Right lobe of liver (tissue), 6 donors: ENCODE measurements around the gene FBXL14. TPM values are rescaled to one million over a fixed set of nuclear protein-coding genes. Genes with fewer than 3 reads are reported as not detected.

Source experiments
- ATAC-seq, 4 donors: fragments of 200-7000 bp; cut with Tn5 transposase; one replicate each; pipeline ENCODE4 v1.9.1; 2020; ENCODE audit warnings: mild to moderate bottlenecking in 4 of 4, moderate library complexity in 4 of 4
- DNase-seq, 3 donors: peaks; one replicate each; pipeline ENCODE4 v3.0.0-alpha.2; 2020
- H3K27ac ChIP-seq, 3 donors: fragments of 200-600 bp; one replicate each; pipeline ENCODE4 v1.8.0; 2022
- H3K27me3 ChIP-seq, 2 donors: fragments of 200-600 bp; one replicate each; pipeline ENCODE4 v1.8.0; 2022
- H3K36me3 ChIP-seq, 4 donors: fragments of 200-600 bp; sonication (generic) in 1 of 4; one replicate each; pipeline versions ENCODE4 v1.5.1 to v1.8.0; 2017 to 2022; ENCODE audit warnings: control low read depth in 1 of 4
- H3K4me1 ChIP-seq, 4 donors: fragments of 200-600 bp; sonication (generic) in 1 of 4; one replicate each; pipeline versions ENCODE4 v1.5.1 to v1.8.0; 2017 to 2022; ENCODE audit warnings: control low read depth in 1 of 4
- H3K4me3 ChIP-seq, 3 donors: fragments of 200-600 bp; one replicate each; pipeline ENCODE4 v1.8.0; 2022
- H3K9me3 ChIP-seq, 4 donors: fragments of 200-600 bp; sonication (generic) in 1 of 4; one replicate each; pipeline versions ENCODE4 v1.5.1 to v1.8.0; 2017 to 2022; ENCODE audit warnings: control low read depth in 1 of 4
- CTCF ChIP-seq, 4 donors: fragments of 200-600 bp in 3 of 4; fragments of 450-650 bp in 1 of 4; IDR thresholded peaks; one replicate each; pipeline versions ENCODE4 v1.5.1 to v1.8.0; 2016 to 2022; ENCODE audit warnings: antibody characterized with exemption in 4 of 4, mild to moderate bottlenecking in 2 of 4
- POLR2A ChIP-seq: fragments of 450-650 bp; IDR thresholded peaks from one replicate; pipeline ENCODE4 v1.6.1; 2017; ENCODE audit warnings: antibody characterized with exemption, mild to moderate bottlenecking
- WGBS: methylation state at CpG from one replicate; pipeline ENCODE4 v1.1.6; 2018; ENCODE audit warnings: low coverage, low lambda C conversion rate; ENCODE audit not compliant: insufficient coverage; ENCODE audit errors: missing lambda C conversion rate; 5-methylcytosine and 5-hydroxymethylcytosine counted together
- intact Hi-C, 2 donors: fragments of 100-400 bp; cut with DNase I; formaldehyde crosslinking; loops; one replicate each; pipeline versions ENCODE4 v1.11.2 to v1.14.1; 2022
- total RNA-seq, 6 experiments: library from RNA; depleted of rRNA in 2 of 6; stranded (reverse); fragments of >200 nt in 2 of 6; fragmentation: NEBNext Ultra II Directional in 3 of 6; extraction: Animal tissue kit (Norgen Biotek cat#: 25700) in 3 of 6; gene quantifications; one replicate each; pipeline versions ENCODE4 v1.1.0 to v1.2.4, GENCODE V29; 2016 to 2023
- donor health status: DM: no; HTN: yes; CAD: no.
- donor health status: DM: no; HTN: no; CAD: no.
- donor health status: DM: no; HTN: no; CAD: no.
- donor health status: DM: no; HTN: yes; CAD: no.
- donor health status: DM: no; HTN: yes; CAD: no.

The FBXL14 gene
- total RNA-seq, 6 experiments from 2014 or later = 4.7 to 6.8 (median 5.4) TPM

GRCh38 chr12:1595690-1596347 is 1.4 kb upstream of the FBXL14 start:
- TF ChIP-seq POLR2A = no peak
- no peak for TF ChIP-seq CTCF (IDR thresholded peaks at IDR 0.05)
- H3K36me3 ChIP-seq = no peaks in the 10 kb centered on the region
- DNase-seq = no peak
- ATAC-seq = no peak
- H3K27ac ChIP-seq = peak overlapping the region; percentile 82 to 95 (median 90)
- no peaks in the 10 kb centered on the region for H3K27me3 ChIP-seq
- WGBS = 80% methylated on average over 9 of the region's 9 CpGs
- no peak overlapping the region for H3K4me3 ChIP-seq
- H3K4me1 ChIP-seq = peaks cover 0 to 24% (median 9%) of the 10 kb centered on the region in 4 donors
- H3K9me3 ChIP-seq = no peaks in the 10 kb centered on the region
- intact Hi-C loops = no loop called here

GRCh38 chr12:1595026-1595561 is 713 bp upstream of the FBXL14 start:
- DNase-seq = no peak

DNA sequence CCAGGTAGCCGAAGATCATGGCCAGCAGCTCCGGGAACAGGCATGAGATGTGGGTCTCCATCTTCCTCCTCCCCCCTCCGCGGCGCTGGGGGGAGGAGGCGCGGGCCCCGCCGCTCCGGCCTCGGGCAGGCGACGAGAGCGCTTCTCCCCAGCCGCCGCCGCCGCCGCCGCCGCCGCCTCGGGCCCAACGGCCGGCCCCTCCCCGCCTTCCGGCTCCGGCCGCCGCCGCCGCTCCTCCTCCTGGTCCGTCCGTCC is 448 bp downstream of the FBXL14 start:
- H3K4me1 ChIP-seq = peaks cover 0 to 35% (median 9%) of the 10 kb centered on the region in 4 donors
- no peaks in the 10 kb centered on the region for H3K9me3 ChIP-seq
- peak; percentile 59 to 78 (median 68) for ATAC-seq
- no peaks in the 10 kb centered on the region for H3K36me3 ChIP-seq
- 7% methylated on average over 3 of the region's 34 CpGs for WGBS
- TF ChIP-seq CTCF (IDR thresholded peaks at IDR 0.05) (no peak), POLR2A (no peak)
- H3K27me3 ChIP-seq = no peaks in the 10 kb centered on the region
- DNase-seq = no peak
- intact Hi-C loops = no loop called here
- H3K27ac ChIP-seq = peak overlapping the region; percentile 43 to 95 (median 69)
- peak overlapping the region; percentile 74 to 80 (median 79) for H3K4me3 ChIP-seq

More at GRCh38 chr12:1595026-1595561, 713 bp upstream of the FBXL14 start:
- WGBS = 13% methylated on average over 19 of the region's 19 CpGs
- H3K4me1 ChIP-seq = peaks cover 0 to 32% (median 9%) of the 10 kb centered on the region in 4 donors
- H3K27me3 ChIP-seq = no peaks in the 10 kb centered on the region
- intact Hi-C loops = no loop called here
- H3K4me3 ChIP-seq = peak overlapping the region; percentile 52 to 79 (median 74)
- H3K36me3 ChIP-seq = no peaks in the 10 kb centered on the region
- H3K27ac ChIP-seq = peak overlapping the region; percentile 82 to 95 (median 90)
- TF ChIP-seq CTCF (IDR thresholded peaks at IDR 0.05) (no peak), POLR2A (no peak)
- no peaks in the 10 kb centered on the region for H3K9me3 ChIP-seq
- peak in 3 of 4 donors; percentile 3 to 8 (median 4) for ATAC-seq

DNA sequence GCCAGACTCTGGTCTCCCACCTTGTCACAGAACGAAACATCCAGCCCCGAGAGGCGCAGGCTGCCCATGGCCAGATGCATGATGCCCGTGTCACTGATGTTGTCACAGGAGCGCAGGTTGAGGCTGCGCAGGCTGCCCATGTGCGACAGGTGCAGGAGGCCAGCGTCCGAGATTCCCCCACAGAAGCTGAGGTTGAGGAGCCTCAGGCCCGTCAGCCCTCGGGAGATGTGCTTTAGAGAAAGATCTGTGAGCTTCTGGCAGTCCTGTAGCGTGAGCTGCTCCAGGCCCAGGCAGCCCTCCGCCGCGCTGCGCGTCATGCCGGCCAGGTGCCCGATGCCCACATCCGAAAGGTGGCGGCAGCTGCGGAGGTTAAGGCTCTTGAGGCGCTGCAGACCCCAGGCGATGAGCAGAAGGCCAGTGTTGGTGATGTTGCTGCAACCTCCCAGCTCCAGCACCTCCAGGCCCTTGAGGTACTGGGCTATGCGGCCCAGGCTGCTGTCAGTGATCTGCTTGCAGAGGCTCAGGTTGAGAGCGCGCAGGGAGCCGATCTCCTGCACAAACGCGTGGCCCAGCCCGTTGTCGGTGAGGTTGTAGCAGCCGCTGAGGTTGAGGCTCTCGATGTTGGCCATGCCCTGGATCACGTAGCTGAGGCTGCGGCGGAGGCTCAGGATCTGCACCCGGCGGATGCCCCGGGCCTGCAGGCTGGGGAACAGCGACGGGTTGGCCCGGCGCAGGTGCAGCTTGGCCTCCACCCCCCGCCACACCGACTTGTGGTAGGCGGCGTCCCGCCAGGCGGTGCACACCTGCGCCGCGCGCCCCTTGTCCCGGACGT is 991 bp downstream of the FBXL14 start:
- intact Hi-C loops = no loop called here
- Histone ChIP-seq H3K27ac (peak overlapping the region; percentile 43 to 95 (median 69)), H3K36me3 (no peaks in the 10 kb centered on the region), H3K4me1 (peaks cover 0 to 35% (median 9%) of the 10 kb centered on the region in 4 donors), H3K27me3 (no peaks in the 10 kb centered on the region), H3K9me3 (no peaks in the 10 kb centered on the region), H3K4me3 (peak overlapping the region; percentile 74 to 80 (median 79))
- DNase-seq (peak; percentile 66 to 78 (median 75)), ATAC-seq (peak; percentile 24 to 57 (median 47))
- 24% methylated on average over 7 of the region's 56 CpGs for WGBS
- TF ChIP-seq CTCF (IDR thresholded peaks at IDR 0.05) (no peak), POLR2A (no peak)
